H1 (cell line): ENCODE data around the gene CLIC1. TPM values are rescaled to one million over a fixed set of nuclear protein-coding genes. Genes with fewer than 3 reads are reported as not detected.

Experiments used
- EZH2 ChIP-seq: fragments of 200-600 bp; sonication (generic); IDR thresholded peaks from 2 replicates; pipeline ENCODE4 v1.7.1; 2012; ENCODE audit warnings: low read depth, mild to moderate bottlenecking, moderate library complexity, low read length, inconsistent platforms; ENCODE audit not compliant: severe bottlenecking
- RXRA ChIP-seq: IDR thresholded peaks from 2 replicates; pipeline ENCODE4 v1.6.1; 2011; ENCODE audit warnings: low read depth, mild to moderate bottlenecking, low read length, moderate library complexity; ENCODE audit not compliant: insufficient read depth
- polyA plus RNA-seq, 7 experiments: library from polyadenylated mRNA; depleted of rRNA in 3 of 7; stranded (reverse) in 5 of 7; unstranded in 2 of 7; fragments of >200 nt in 5 of 7; fragments of 200-250 nt in 2 of 7; gene quantifications; 1 replicate in 5 of 7; 2 replicates in 1 of 7; 4 replicates in 1 of 7; pipeline versions ENCODE4 v1.2.1 to v1.2.3, GENCODE V29; 2011 to 2013; ENCODE audit warnings: missing spikeins in 2 of 7, mixed read lengths in 2 of 7
- total RNA-seq: library from RNA; stranded (reverse); fragmentation: NEBNext Ultra II Directional; extraction: Animal tissue kit (Norgen Biotek cat#: 25700); gene quantifications from 2 replicates; pipeline ENCODE4 v1.2.1, GENCODE V29; 2021
- TF ChIP-seq, protein P1 (sequence below): IDR thresholded peaks from 2 replicates; pipeline ENCODE4 v1.6.1; 2012; ENCODE audit warnings: low read length, inconsistent platforms
- TF ChIP-seq, protein P2 (sequence below), 3 experiments: IDR thresholded peaks; 1 replicate in 2 of 3; 2 replicates in 1 of 3; pipeline versions ENCODE4 v1.5.1 to v1.6.1; 2011; ENCODE audit warnings: low read length in 3 of 3, mild to moderate bottlenecking in 3 of 3, inconsistent platforms in 2 of 3, low read depth in 1 of 3, moderate library complexity in 1 of 3; ENCODE audit not compliant: insufficient read depth in 1 of 3; ENCODE audit errors: control extremely low read depth in 1 of 3

CLIC1 gene
- total and polyA plus RNA-seq, 2 of the 8 experiments (the other 6 are each of a cell fraction or from before 2014, with no cell fraction given) = 250 to 277 TPM

DNA sequence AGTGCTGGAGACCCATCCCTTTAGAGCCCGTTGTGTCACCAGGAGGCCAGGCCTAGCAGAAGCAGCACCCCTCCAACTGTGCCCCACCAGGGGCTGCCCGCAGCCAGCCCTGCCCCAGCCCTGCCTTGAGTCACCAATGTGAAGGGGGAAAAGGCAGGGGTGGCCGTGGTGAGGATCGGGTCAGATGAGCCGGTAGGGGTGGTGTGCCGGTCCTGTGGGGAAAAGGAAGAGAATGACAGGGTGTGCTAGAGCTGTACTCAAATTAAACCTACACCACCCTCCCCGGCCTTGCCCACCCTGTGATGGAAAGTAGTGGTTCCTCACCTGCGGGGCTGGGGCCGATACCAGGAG lies 29.2 kb upstream of the CLIC1 start (continued):
- TF ChIP-seq, protein P1, sequence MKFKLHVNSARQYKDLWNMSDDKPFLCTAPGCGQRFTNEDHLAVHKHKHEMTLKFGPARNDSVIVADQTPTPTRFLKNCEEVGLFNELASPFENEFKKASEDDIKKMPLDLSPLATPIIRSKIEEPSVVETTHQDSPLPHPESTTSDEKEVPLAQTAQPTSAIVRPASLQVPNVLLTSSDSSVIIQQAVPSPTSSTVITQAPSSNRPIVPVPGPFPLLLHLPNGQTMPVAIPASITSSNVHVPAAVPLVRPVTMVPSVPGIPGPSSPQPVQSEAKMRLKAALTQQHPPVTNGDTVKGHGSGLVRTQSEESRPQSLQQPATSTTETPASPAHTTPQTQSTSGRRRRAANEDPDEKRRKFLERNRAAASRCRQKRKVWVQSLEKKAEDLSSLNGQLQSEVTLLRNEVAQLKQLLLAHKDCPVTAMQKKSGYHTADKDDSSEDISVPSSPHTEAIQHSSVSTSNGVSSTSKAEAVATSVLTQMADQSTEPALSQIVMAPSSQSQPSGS = no peak
- no peak for TF ChIP-seq RXRA
- TF ChIP-seq, protein P2, sequence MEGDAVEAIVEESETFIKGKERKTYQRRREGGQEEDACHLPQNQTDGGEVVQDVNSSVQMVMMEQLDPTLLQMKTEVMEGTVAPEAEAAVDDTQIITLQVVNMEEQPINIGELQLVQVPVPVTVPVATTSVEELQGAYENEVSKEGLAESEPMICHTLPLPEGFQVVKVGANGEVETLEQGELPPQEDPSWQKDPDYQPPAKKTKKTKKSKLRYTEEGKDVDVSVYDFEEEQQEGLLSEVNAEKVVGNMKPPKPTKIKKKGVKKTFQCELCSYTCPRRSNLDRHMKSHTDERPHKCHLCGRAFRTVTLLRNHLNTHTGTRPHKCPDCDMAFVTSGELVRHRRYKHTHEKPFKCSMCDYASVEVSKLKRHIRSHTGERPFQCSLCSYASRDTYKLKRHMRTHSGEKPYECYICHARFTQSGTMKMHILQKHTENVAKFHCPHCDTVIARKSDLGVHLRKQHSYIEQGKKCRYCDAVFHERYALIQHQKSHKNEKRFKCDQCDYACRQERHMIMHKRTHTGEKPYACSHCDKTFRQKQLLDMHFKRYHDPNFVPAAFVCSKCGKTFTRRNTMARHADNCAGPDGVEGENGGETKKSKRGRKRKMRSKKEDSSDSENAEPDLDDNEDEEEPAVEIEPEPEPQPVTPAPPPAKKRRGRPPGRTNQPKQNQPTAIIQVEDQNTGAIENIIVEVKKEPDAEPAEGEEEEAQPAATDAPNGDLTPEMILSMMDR (IDR thresholded peaks at IDR 0.05; ENCODE audit: control extremely low read depth in 1 of 3, insufficient read depth in 1 of 3, low read depth in 1 of 3, low read length in 3 of 3) = no peak
- TF ChIP-seq EZH2 = no peak
